K562 (cell line): ENCODE results near the gene GFRA1. TPM values are rescaled to one million over a fixed set of nuclear protein-coding genes. Genes with fewer than 3 reads are reported as not detected.

Experiments
- ATAC-seq: fragments of 200-7000 bp; cut with Tn5 transposase; 3 replicates; pipeline ENCODE4 v1.9.1; 2020; ENCODE audit warnings: moderate library complexity
- BruUV-seq: library from RNA; stranded (reverse); fragments of 400-500 nt; replicated peaks from 2 replicates; lab custom pipeline; 2021; lab: Mats Ljungman, UMichigan
- CTCF ChIA-PET: fragments of 300-600 bp; formaldehyde crosslinking; extraction: SDS; loops from one replicate; lab custom pipeline; 2021; ENCODE audit warnings: low intra/inter-chr PET ratio; lab: Yijun Ruan, JAX
- POLR2A ChIA-PET: fragments of 300-600, 350-650 bp; sonication (Branson Sonifier 250); formaldehyde crosslinking; extraction: SDS; loops from one replicate; lab custom pipeline; 2021; ENCODE audit warnings: antibody characterized with exemption, inconsistent platforms; lab: Yijun Ruan, JAX
- DNase-seq, 4 experiments: peaks; one replicate each; pipeline versions ENCODE4 v3.0.0 to v3.0.0-alpha.2; 2011 to 2018; ENCODE audit warnings: low spot score in 3 of 4, mixed read lengths in 3 of 4; ENCODE audit errors: extremely low read depth in 1 of 4
- FAIRE-seq: peaks from 2 replicates; lab custom pipeline; 2011; peaks lifted over from hg19 to GRCh38; lab: Jason Lieb, UNC
- H2AFZ ChIP-seq: 2 replicates; pipeline ENCODE4 v1.6.0; 2011; ENCODE audit warnings: low read depth, low read length, control low read depth, inconsistent platforms
- H3K27ac ChIP-seq: fragments of 200-600 bp; 3 replicates; pipeline ENCODE4 v1.8.0; 2011; ENCODE audit warnings: low read depth, mild to moderate bottlenecking, control low read depth, inconsistent platforms, low read length, moderate library complexity, mixed read lengths; ENCODE audit errors: extremely low read depth
- H3K27me3 ChIP-seq, 2 experiments: fragments of 300-600 bp in 1 of 2; 2 replicates in 1 of 2; 3 replicates in 1 of 2; pipeline versions ENCODE4 v1.6.0 to v1.8.0; 2011; ENCODE audit warnings: inconsistent platforms in 2 of 2, low read length in 2 of 2, mild to moderate bottlenecking in 1 of 2, mixed read lengths in 1 of 2, moderate library complexity in 1 of 2; ENCODE audit not compliant: control insufficient read depth in 2 of 2, insufficient read depth in 2 of 2
- H3K36me3 ChIP-seq: fragments of 300-600 bp; 3 replicates; pipeline ENCODE4 v1.8.0; 2011; ENCODE audit warnings: mild to moderate bottlenecking, low read length, inconsistent platforms; ENCODE audit not compliant: control insufficient read depth, insufficient read depth
- H3K4me1 ChIP-seq, 2 experiments: fragments of 200-600 bp in 1 of 2; replicated peaks in 1 of 2; 2 replicates in 1 of 2; 3 replicates in 1 of 2; pipeline versions ENCODE4 v1.5.1 to v1.8.0; 2011; ENCODE audit warnings: inconsistent platforms in 2 of 2, low read length in 2 of 2, mild to moderate bottlenecking in 1 of 2, mixed read lengths in 1 of 2, moderate library complexity in 1 of 2; ENCODE audit not compliant: control insufficient read depth in 2 of 2, insufficient read depth in 2 of 2
- H3K4me2 ChIP-seq: 2 replicates; pipeline ENCODE4 v1.6.1; 2011; ENCODE audit warnings: low read length, control low read depth, inconsistent platforms, mixed read lengths; ENCODE audit not compliant: insufficient read depth
- H3K4me3 ChIP-seq: fragments of 200-600 bp; sonication (generic), shearing (Covaris generic); 2 replicates; pipeline ENCODE4 v1.5.1; 2016; ENCODE audit warnings: control low read depth, inconsistent platforms
- H3K79me2 ChIP-seq: fragments of 200-600 bp; 3 replicates; pipeline ENCODE4 v1.8.0; 2011; ENCODE audit warnings: low read length, inconsistent platforms; ENCODE audit not compliant: control insufficient read depth, insufficient read depth
- H3K9ac ChIP-seq, 2 experiments: 2 replicates each; pipeline versions ENCODE4 v1.6.0 to v1.6.1; 2011; ENCODE audit warnings: low read depth in 2 of 2, low read length in 2 of 2, control low read depth in 1 of 2, inconsistent platforms in 1 of 2, mild to moderate bottlenecking in 1 of 2, mixed read lengths in 1 of 2; ENCODE audit not compliant: insufficient read depth in 1 of 2
- H3K9me1 ChIP-seq: one replicate; pipeline ENCODE4 v1.6.0; 2011; ENCODE audit warnings: inconsistent platforms, mild to moderate bottlenecking, low read length, moderate library complexity; ENCODE audit not compliant: control insufficient read depth, insufficient read depth
- H3K9me3 ChIP-seq: replicated peaks from 2 replicates; pipeline ENCODE4 v1.5.1; 2011; ENCODE audit warnings: low read depth, low read length, inconsistent platforms; ENCODE audit not compliant: control insufficient read depth, insufficient read depth
- H4K20me1 ChIP-seq: replicated peaks from 2 replicates; pipeline ENCODE4 v1.6.1; 2011; ENCODE audit warnings: low read length, inconsistent platforms, mixed read lengths; ENCODE audit not compliant: control insufficient read depth, insufficient read depth
- CCAR2 ChIP-seq: fragments of 200-400 bp; formaldehyde crosslinking; IDR thresholded peaks from 2 replicates; pipeline ENCODE4 v1.6.1; 2017; ENCODE audit warnings: mild to moderate bottlenecking, low read depth, low read length
- E2F5 ChIP-seq: sonication (generic); formaldehyde crosslinking; IDR thresholded peaks from 2 replicates; pipeline ENCODE4 v1.8.0; 2022; ENCODE audit warnings: mild to moderate bottlenecking, missing genetic modification reagents
- ETS1 ChIP-seq: conservative IDR thresholded peaks from 2 replicates; pipeline ENCODE4 v1.6.1; 2011; ENCODE audit warnings: low read depth, mild to moderate bottlenecking, low read length; ENCODE audit not compliant: control insufficient read depth
- HBP1 ChIP-seq: fragments of 450-650 bp; formaldehyde crosslinking; IDR thresholded peaks from 2 replicates; pipeline ENCODE4 v1.4.0; 2022; ENCODE audit warnings: missing genetic modification characterization
- KLF6 ChIP-seq: fragments of 250-450 bp; sonication (Bioruptor Pico); IDR thresholded peaks from 2 replicates; pipeline ENCODE4 v1.4.0; 2020; ENCODE audit warnings: mild to moderate bottlenecking, moderate library complexity, borderline replicate concordance
- POLR2A ChIP-seq: fragments of 450-650 bp; conservative IDR thresholded peaks from 2 replicates; pipeline ENCODE4 v1.6.1; 2016
- POLR2G ChIP-seq: fragments of 200-400 bp; formaldehyde crosslinking; IDR thresholded peaks from 2 replicates; pipeline ENCODE4 v1.6.1; 2017; ENCODE audit warnings: low read depth, mild to moderate bottlenecking, antibody characterized with exemption, low read length, moderate library complexity
- PTTG1 ChIP-seq: fragments of 450-650 bp; IDR thresholded peaks from 2 replicates; pipeline ENCODE4 v1.6.1; 2016; ENCODE audit warnings: low read depth, mild to moderate bottlenecking, missing genetic modification characterization, missing compliant biosample characterization
- TFAP4 ChIP-seq: sonication (generic); formaldehyde crosslinking; IDR thresholded peaks from 2 replicates; pipeline ENCODE4 v1.8.0; 2022; ENCODE audit warnings: missing genetic modification reagents, mild to moderate bottlenecking, moderate library complexity, borderline replicate concordance
- YY1 ChIP-seq, 3 experiments: IDR thresholded peaks; 2 replicates each; pipeline ENCODE4 v1.6.1; 2011; ENCODE audit warnings: low read length in 2 of 3, mild to moderate bottlenecking in 2 of 3, moderate library complexity in 2 of 3, borderline replicate concordance in 1 of 3, control low read depth in 1 of 3, low read depth in 1 of 3; ENCODE audit not compliant: insufficient read depth in 3 of 3, insufficient replicate concordance in 2 of 3, control insufficient read depth in 1 of 3, insufficient read length in 1 of 3; ENCODE audit errors: extremely low read depth in 1 of 3
- ZNF639 ChIP-seq, 2 experiments: fragments of 200-800 bp in 1 of 2; sonication (Bioruptor generic) in 1 of 2; sonication (generic) in 1 of 2; formaldehyde crosslinking in 1 of 2; IDR thresholded peaks in 1 of 2; conservative IDR thresholded peaks in 1 of 2; 2 replicates each; pipeline versions ENCODE4 v1.5.0 to v1.6.1; 2016 to 2020; ENCODE audit warnings: missing compliant biosample characterization in 1 of 2, missing genetic modification characterization in 1 of 2, missing genetic modification reagents in 1 of 2
- ZNF655 ChIP-seq: fragments of 250-450 bp; sonication (Bioruptor Pico); IDR thresholded peaks from 2 replicates; pipeline ENCODE4 v1.5.0; 2021
- WGBS: fragments of 100-300 bp; shearing (Covaris generic); methylation state at CpG from one replicate; pipeline ENCODE4 v1.1.6; 2016; ENCODE audit warnings: low coverage, mixed read lengths; ENCODE audit not compliant: insufficient coverage; ENCODE audit errors: missing lambda C conversion rate; 5-methylcytosine and 5-hydroxymethylcytosine counted together
- in situ Hi-C: fragments of 300-500 bp; cut with MboI; formaldehyde crosslinking; loops from 4 replicates; pipeline ENCODE4 v1.15.0; 2018; ENCODE audit warnings: inconsistent platforms, mixed read lengths
- intact Hi-C: fragments of 100-400 bp; cut with micrococcal nuclease; formaldehyde crosslinking; loops from 2 replicates; pipeline ENCODE4 v1.14.2; 2022
- polyA plus RNA-seq, 8 experiments: library from polyadenylated mRNA; depleted of rRNA in 4 of 8; stranded (reverse) in 5 of 8; unstranded in 3 of 8; fragments of >200 nt; fragmentation: Nextera tagmentation in 2 of 8; fragmentation: Illumina TruSeq in 1 of 8; extraction: Ambion mirVana in 2 of 8; extraction: Trizol in 1 of 8; gene quantifications; 2 replicates each; pipeline versions ENCODE4 v1.2.1 to v1.2.3, GENCODE V29; 2011 to 2014; ENCODE audit warnings: inconsistent platforms in 1 of 8, missing spikeins in 1 of 8
- total RNA-seq, 7 experiments: library from RNA; depleted of rRNA in 6 of 7; stranded (reverse); fragments of >200 nt in 6 of 7; fragmentation: Illumina TruSeq in 2 of 7; extraction: Trizol in 2 of 7; gene quantifications; 2 replicates each; pipeline versions ENCODE4 v1.2.1 to v1.2.3, GENCODE V29; 2011 to 2021; ENCODE audit warnings: low replicate concordance in 1 of 7

GFRA1 gene
- total and polyA plus RNA-seq, 9 of the 15 experiments (the other 6 are each of a cell fraction or from before 2014, with no cell fraction given): 0.04 TPM; not detected in 8

- Histone ChIP-seq H3K4me2 (no peak overlapping the region), H3K4me1 (no peaks in the 10 kb centered on the region), H3K27ac (no peak overlapping the region), H3K4me3 (no peak overlapping the region), H3K79me2 (no peaks in the 10 kb centered on the region), H3K9ac (no peak overlapping the region), H3K36me3 (no peaks in the 10 kb centered on the region), H3K9me1 (no peaks in the 10 kb centered on the region), H3K27me3 (no peaks in the 10 kb centered on the region), H2AFZ (no peak overlapping the region), H4K20me1 (no peaks in the 10 kb centered on the region), H3K9me3 (no peaks in the 10 kb centered on the region)
- ChIA-PET CTCF (no interaction called here), POLR2A (no interaction called here)
- in situ Hi-C loops (no loop called here), intact Hi-C loops (no loop called here)
- FAIRE-seq (no peak), ATAC-seq (no peak), DNase-seq (no peak)
- 0% methylated on average over 3 of the region's 3 CpGs for WGBS
- BruUV-seq: no TSS peak
- no peak for TF ChIP-seq E2F5
- TF ChIP-seq ETS1: no peak
- TF ChIP-seq CCAR2: no peak
- no peak for TF ChIP-seq HBP1 (CRISPR knock-in tag)
- TF ChIP-seq POLR2G: no peak
- no peak for TF ChIP-seq POLR2A
- no peak for TF ChIP-seq KLF6 (CRISPR knock-in tag)
- no peak for TF ChIP-seq YY1 (IDR thresholded peaks at IDR 0.05; ENCODE audit: borderline replicate concordance in 1 of 3, control insufficient read depth in 1 of 3, extremely low read depth in 1 of 3, insufficient read depth in 3 of 3, insufficient read length in 1 of 3, insufficient replicate concordance in 2 of 3, low read depth in 1 of 3, low read length in 2 of 3)
- TF ChIP-seq ZNF655 (CRISPR knock-in tag): no peak
- TF ChIP-seq TFAP4 (CRISPR knock-in tag): no peak
- no peak for TF ChIP-seq ZNF639 (CRISPR knock-in tag; conservative IDR thresholded peaks at IDR 0.05 in 1 of 2, IDR thresholded peaks at IDR 0.05 in 1 of 2)
- TF ChIP-seq PTTG1 (tag): no peak
Observed at GRCh38 chr10:116146372-116147140, 126.5 kb downstream of the GFRA1 start.
